ENCODE data around the gene UNC5C.

UNC5C gene

DNA sequence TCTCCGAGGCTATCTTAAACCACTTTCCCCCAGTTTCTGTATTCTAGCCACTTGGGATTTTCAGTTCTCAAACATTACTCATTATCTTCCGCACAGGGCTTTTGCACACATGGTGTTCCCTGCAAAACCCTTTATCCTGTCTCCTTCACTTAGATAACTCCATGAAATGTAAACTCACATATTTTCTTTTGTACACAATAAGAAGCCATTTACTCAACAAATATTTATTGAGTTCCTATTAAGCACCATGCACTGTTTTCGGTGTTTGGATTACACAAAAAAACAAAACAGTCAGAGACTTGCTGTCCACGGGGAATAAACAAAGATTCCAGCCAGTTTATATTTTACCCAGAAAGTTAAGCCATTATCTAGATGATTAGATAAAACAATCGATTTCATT is 42.5 kb upstream of the UNC5C start:
- no peaks in the 10 kb centered on the region for H4K20me1 ChIP-seq (ENCODE audit: insufficient read depth, low read length)
- H3K4me1 ChIP-seq (ENCODE audit: insufficient read depth, low read length, severe bottlenecking), result no peaks in the 10 kb centered on the region
- no peaks in the 10 kb centered on the region for H3K27me3 ChIP-seq (ENCODE audit: insufficient read depth, low read length)
- no peaks in the 10 kb centered on the region for H3K9me3 ChIP-seq (ENCODE audit: low read length)
- no peaks in the 10 kb centered on the region for H3K36me3 ChIP-seq (ENCODE audit: insufficient read depth, low read length)
- TF ChIP-seq, protein P1, sequence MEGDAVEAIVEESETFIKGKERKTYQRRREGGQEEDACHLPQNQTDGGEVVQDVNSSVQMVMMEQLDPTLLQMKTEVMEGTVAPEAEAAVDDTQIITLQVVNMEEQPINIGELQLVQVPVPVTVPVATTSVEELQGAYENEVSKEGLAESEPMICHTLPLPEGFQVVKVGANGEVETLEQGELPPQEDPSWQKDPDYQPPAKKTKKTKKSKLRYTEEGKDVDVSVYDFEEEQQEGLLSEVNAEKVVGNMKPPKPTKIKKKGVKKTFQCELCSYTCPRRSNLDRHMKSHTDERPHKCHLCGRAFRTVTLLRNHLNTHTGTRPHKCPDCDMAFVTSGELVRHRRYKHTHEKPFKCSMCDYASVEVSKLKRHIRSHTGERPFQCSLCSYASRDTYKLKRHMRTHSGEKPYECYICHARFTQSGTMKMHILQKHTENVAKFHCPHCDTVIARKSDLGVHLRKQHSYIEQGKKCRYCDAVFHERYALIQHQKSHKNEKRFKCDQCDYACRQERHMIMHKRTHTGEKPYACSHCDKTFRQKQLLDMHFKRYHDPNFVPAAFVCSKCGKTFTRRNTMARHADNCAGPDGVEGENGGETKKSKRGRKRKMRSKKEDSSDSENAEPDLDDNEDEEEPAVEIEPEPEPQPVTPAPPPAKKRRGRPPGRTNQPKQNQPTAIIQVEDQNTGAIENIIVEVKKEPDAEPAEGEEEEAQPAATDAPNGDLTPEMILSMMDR (IDR thresholded peaks at IDR 0.05; ENCODE audit: low read length), result no peak
- TF ChIP-seq EZH2 (IDR thresholded peaks at IDR 0.05; ENCODE audit: borderline replicate concordance, low read length), result no peak
- H3K9me2 ChIP-seq (ENCODE audit: low read depth, low read length), result no peaks in the 10 kb centered on the region
- no peaks in the 10 kb centered on the region for H3K79me2 ChIP-seq (ENCODE audit: insufficient read depth, low read length)
- no peak overlapping the region for H3K4me2 ChIP-seq (ENCODE audit: low read length)
- H2AFZ ChIP-seq (ENCODE audit: low read length), result no peak overlapping the region
- H3K4me3 ChIP-seq (ENCODE audit: low read depth, low read length, poor library complexity, severe bottlenecking), result no peak overlapping the region
- H3K9ac ChIP-seq (ENCODE audit: low read length), result no peak overlapping the region
- no peaks in the 10 kb centered on the region for H3F3A ChIP-seq (ENCODE audit: insufficient read depth, low read length)
- H3K27ac ChIP-seq (ENCODE audit: low read depth, low read length, poor library complexity, severe bottlenecking), result no peak overlapping the region

DNA sequence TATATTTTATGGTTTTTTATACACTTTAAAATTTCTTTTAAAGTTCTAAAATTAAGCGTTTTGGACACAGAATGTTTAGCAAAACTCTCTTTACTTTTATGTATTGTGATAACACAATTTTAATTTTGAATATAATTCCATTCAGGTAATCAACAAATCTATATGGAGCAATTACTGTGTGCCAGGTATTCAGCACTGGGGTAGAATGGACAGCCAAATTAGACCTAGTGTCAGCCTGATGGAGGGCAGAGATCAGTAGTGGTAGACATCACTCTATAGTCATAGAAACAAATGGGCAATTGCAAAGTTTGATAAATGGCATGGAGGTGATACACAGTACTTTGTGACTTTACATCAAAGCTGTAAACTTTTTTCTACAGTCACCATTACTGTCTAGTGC is 41.8 kb upstream of the UNC5C start:
- no peaks in the 10 kb centered on the region for H3K9me2 ChIP-seq (ENCODE audit: low read depth, low read length)
- no peaks in the 10 kb centered on the region for H4K20me1 ChIP-seq (ENCODE audit: insufficient read depth, low read length)
- H3K4me3 ChIP-seq (ENCODE audit: low read depth, low read length, poor library complexity, severe bottlenecking), result no peak overlapping the region
- H3K27ac ChIP-seq (ENCODE audit: low read depth, low read length, poor library complexity, severe bottlenecking), result no peak overlapping the region
- no peak for TF ChIP-seq EZH2 (IDR thresholded peaks at IDR 0.05; ENCODE audit: borderline replicate concordance, low read length)
- no peak overlapping the region for H2AFZ ChIP-seq (ENCODE audit: low read length)
- H3K9ac ChIP-seq (ENCODE audit: low read length), result no peak overlapping the region
- no peaks in the 10 kb centered on the region for H3K9me3 ChIP-seq (ENCODE audit: low read length)
- no peaks in the 10 kb centered on the region for H3K27me3 ChIP-seq (ENCODE audit: insufficient read depth, low read length)
- no peak overlapping the region for H3K4me2 ChIP-seq (ENCODE audit: low read length)
- H3K79me2 ChIP-seq (ENCODE audit: insufficient read depth, low read length), result no peaks in the 10 kb centered on the region
- H3K36me3 ChIP-seq (ENCODE audit: insufficient read depth, low read length), result no peaks in the 10 kb centered on the region
- H3K4me1 ChIP-seq (ENCODE audit: insufficient read depth, low read length, severe bottlenecking), result no peaks in the 10 kb centered on the region
- no peaks in the 10 kb centered on the region for H3F3A ChIP-seq (ENCODE audit: insufficient read depth, low read length)

DNA sequence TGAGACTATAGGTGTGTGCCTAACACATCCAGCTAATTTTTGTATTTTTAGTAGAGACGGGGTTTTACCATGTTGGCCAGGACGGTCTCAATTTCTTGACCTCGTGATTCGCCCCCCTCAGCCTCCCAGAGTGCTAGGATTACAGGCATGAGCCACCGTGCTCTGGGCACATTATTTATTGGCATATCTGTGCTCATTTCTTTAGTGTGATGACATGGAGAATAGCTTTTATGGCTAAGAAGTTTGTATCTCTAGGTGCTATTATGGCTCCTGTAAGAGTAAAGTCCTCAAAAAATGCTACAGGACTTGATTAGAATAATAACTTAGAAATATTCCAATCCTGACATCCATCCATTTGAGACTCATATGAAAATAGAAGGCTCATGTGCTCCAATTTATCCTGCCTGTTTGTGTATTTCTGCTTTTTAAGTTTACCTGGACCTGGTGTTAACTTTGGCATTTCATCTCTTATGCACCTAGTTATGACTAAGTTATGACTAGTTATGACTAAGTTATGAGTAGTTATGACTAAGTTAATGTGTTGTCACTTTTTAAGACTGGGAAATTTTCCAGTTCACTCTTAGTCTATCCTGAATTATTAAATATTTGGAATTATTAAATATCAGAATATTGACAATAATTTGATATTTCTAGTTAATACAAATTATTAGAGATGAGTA is 36.4 kb upstream of the UNC5C start:
- no peak overlapping the region for H3K9ac ChIP-seq (ENCODE audit: low read length)
- no peak overlapping the region for H3K27ac ChIP-seq (ENCODE audit: low read depth, low read length, poor library complexity, severe bottlenecking)
- no peak overlapping the region for H3K4me3 ChIP-seq (ENCODE audit: low read depth, low read length, poor library complexity, severe bottlenecking)
- H3K4me2 ChIP-seq (ENCODE audit: low read length), result no peak overlapping the region
- H3F3A ChIP-seq (ENCODE audit: insufficient read depth, low read length), result no peaks in the 10 kb centered on the region
- no peaks in the 10 kb centered on the region for H3K79me2 ChIP-seq (ENCODE audit: insufficient read depth, low read length)
- no peaks in the 10 kb centered on the region for H3K27me3 ChIP-seq (ENCODE audit: insufficient read depth, low read length)
- H3K9me2 ChIP-seq (ENCODE audit: low read depth, low read length), result no peaks in the 10 kb centered on the region
- H2AFZ ChIP-seq (ENCODE audit: low read length), result no peak overlapping the region
- H3K9me3 ChIP-seq (ENCODE audit: low read length), result no peaks in the 10 kb centered on the region
- H3K4me1 ChIP-seq (ENCODE audit: insufficient read depth, low read length, severe bottlenecking), result no peaks in the 10 kb centered on the region
- no peak for TF ChIP-seq EZH2 (IDR thresholded peaks at IDR 0.05; ENCODE audit: borderline replicate concordance, low read length)
- TF ChIP-seq, protein P1 (IDR thresholded peaks at IDR 0.05; ENCODE audit: low read length), result no peak
- no peaks in the 10 kb centered on the region for H4K20me1 ChIP-seq (ENCODE audit: insufficient read depth, low read length)
- no peaks in the 10 kb centered on the region for H3K36me3 ChIP-seq (ENCODE audit: insufficient read depth, low read length)

DNA sequence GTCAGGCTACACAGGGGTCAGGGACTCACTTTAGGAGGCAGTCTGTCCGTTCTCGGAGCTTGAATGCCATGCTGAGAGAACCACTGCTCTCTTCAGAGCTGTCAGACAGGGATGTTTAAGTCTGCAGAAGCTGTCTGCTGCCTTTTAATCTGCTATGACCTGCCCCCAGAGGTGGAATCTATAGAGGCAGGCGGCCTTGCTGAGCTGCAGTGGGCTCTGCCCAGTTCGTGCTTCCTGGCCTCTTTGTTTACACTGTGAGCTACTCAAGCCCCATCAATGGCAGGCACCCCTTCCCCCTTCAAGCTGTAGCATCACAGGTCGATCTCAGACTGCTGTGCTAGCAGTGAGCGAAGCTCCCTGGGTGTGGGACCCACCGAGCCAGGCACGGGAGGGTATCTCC is 31.5 kb upstream of the UNC5C start:
- TF ChIP-seq, protein P1 (IDR thresholded peaks at IDR 0.05; ENCODE audit: low read length), result no peak
- no peak for TF ChIP-seq EZH2 (IDR thresholded peaks at IDR 0.05; ENCODE audit: borderline replicate concordance, low read length)
- H3K9me2 ChIP-seq (ENCODE audit: low read depth, low read length), result no peaks in the 10 kb centered on the region
- H3K27me3 ChIP-seq (ENCODE audit: insufficient read depth, low read length), result no peaks in the 10 kb centered on the region
- no peaks in the 10 kb centered on the region for H3F3A ChIP-seq (ENCODE audit: insufficient read depth, low read length)
- H3K4me3 ChIP-seq (ENCODE audit: low read depth, low read length, poor library complexity, severe bottlenecking), result no peak overlapping the region
- H4K20me1 ChIP-seq (ENCODE audit: insufficient read depth, low read length), result no peaks in the 10 kb centered on the region
- no peaks in the 10 kb centered on the region for H3K36me3 ChIP-seq (ENCODE audit: insufficient read depth, low read length)
- no peak overlapping the region for H2AFZ ChIP-seq (ENCODE audit: low read length)
- H3K4me2 ChIP-seq (ENCODE audit: low read length), result no peak overlapping the region
- no peaks in the 10 kb centered on the region for H3K4me1 ChIP-seq (ENCODE audit: insufficient read depth, low read length, severe bottlenecking)
- H3K9ac ChIP-seq (ENCODE audit: low read length), result no peak overlapping the region
- H3K9me3 ChIP-seq (ENCODE audit: low read length), result no peaks in the 10 kb centered on the region
- no peaks in the 10 kb centered on the region for H3K79me2 ChIP-seq (ENCODE audit: insufficient read depth, low read length)
- H3K27ac ChIP-seq (ENCODE audit: low read depth, low read length, poor library complexity, severe bottlenecking), result no peak overlapping the region
